Right lobe of liver (tissue), 4 donors: ENCODE data around the gene LSMEM2.

Experiments
- CTCF ChIP-seq, 4 donors: fragments of 200-600 bp in 3 of 4; fragments of 450-650 bp in 1 of 4; IDR thresholded peaks; one replicate each; pipeline versions ENCODE4 v1.5.1 to v1.8.0; 2016 to 2022; ENCODE audit warnings: antibody characterized with exemption in 4 of 4, mild to moderate bottlenecking in 2 of 4
- POLR2A ChIP-seq: fragments of 450-650 bp; IDR thresholded peaks from one replicate; pipeline ENCODE4 v1.6.1; 2017; ENCODE audit warnings: antibody characterized with exemption, mild to moderate bottlenecking
- donor health status: DM: no; HTN: no; CAD: no.
- donor health status: DM: no; HTN: no; CAD: no.
- donor health status: DM: no; HTN: yes; CAD: no.

GRCh38 chr3:50331364-50331907 is 52.5 kb downstream of the LSMEM2 start:
- no peak for TF ChIP-seq CTCF (IDR thresholded peaks at IDR 0.05)
- no peak for TF ChIP-seq POLR2A
